NCI-H1694 (cell line): ENCODE results near the gene FAM193B.

ENCODE experiments used
- DNase-seq: peaks from one replicate; lab custom pipeline; 2025; lab: John Stamatoyannopoulos, UW

The FAM193B gene

DNA sequence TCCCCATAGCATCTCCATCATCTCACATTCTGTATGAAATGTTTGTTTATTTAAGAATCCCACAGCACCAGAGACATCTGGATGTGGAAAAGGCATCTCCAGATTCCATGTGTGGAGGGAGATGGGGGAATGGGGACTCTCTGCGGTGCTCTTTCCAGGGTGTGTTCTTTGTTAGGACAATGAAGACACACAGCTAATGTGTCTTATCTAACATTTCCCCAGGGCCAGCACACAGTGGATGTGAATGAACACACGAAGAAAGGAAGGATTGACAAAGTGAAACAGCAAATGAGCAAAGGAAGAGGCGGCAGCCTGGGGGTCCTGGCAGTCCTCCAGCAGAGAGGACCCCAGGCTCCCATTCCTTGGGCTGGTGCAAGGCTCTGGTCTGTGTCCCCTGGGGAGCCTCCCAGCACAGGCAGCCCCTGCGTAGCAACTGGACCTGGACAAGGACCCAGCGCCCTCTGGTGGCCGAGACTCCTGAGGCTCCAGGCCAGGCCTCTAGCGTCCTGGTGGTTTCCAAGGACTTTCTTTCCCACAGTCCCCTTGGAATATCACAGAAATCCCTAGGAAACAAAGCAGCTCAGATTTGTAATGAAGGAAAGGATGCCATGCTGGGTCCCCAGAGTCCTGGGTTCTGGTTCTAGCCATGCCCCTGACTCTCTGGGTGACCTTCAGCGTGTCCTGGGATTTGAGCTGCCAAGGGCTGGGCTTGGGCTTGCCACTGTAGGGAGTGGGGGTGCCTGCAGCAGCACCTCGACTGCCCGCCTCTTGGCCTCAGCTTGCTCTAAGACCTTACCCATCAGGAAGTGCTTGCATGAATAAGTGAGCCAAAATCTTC is 53.5 kb downstream of the FAM193B start:
- DNase-seq = peak; percentile 80

DNA sequence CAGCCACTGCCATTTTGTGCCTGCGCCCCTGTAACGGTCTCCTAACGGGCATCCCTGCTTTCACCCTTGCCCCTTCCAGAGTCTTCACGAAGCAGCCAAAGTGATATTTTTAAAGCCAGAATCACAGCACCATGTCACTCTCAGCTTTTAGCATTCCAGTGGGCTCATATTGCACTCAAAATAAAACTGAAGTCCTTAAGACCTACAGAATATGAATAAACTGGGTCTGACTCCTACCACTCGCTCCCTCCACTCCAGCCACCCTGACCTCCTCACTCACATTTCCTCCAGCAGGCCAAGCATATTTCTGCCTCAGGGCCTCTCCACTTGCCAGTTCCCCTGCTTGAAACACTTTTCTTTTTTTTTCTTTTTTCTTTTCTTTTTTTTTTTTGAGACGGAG is 54.5 kb downstream of the FAM193B start:
- DNase-seq = no peak

DNA sequence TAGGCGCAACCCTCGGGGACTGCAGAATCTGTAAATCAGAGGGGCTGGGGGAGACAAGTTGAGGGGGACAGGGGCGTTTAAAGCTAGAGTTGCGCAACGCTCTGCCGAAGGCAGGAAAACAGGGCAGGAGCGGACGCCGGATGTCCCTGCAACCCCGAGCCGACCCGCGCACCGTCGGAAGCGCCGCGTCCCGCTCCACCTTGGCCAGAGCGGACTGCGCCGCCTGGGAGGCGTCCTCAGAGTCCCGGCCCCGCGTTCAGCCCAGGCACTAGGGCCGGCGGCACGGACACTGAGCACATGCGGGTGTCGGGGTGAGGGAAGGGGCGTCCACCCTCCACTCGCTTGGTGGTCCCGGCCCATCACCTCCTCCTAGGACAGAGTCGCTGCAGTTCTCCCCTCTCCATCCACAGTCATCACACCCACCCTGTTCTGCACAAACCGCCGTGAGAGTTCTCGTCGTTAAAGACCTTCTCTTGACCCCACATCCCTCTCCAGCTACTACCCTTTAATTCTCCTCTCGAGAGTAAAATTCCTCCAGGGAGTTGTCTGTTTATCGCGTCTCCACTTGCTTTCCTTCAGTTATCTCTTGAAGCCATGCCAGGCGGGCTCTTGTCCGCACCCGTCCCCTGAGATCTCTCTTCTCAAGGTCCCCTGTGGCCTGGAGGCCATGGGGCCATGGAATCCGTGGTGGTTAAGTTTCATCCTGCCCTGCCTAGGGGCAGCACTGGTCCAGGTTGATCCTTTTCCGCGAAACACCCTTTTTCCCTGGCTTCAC is 56.2 kb downstream of the FAM193B start:
- no peak for DNase-seq

DNA sequence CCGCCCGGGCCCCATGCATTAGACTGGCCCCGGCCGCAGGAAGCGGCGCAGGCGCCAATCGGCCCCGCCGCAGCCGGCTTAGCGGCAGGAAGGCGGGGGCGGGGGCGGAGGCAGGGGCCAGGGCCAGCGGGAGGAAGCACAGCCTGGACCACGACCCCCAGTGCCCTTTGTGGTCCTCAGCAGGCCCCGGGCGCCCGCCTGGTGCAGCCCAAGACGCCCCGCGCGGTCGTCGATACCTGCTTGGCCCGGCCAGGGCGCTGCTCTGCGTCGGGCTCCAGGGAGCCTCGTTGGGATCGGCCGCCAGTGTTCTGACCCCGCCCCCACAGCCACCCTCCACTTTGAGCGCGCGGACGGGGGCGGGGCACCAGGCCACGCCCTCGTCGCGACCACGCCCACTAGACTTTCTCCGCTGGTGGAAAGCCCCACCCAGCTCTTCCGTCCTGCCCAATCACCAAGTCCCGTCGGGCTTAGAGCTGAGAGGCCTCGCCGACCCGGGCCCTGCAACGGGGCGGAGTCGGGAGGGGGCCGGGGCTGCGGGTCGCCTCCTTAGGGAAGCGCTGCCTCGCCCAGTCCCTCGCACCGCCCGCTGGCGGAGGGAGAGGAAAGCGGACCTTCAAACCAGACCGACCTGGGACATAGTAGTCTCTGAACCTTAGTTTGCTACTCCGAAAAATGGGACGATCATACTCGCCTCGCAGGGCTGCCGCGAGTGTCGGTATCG is 56.9 kb downstream of the FAM193B start, which contains the start of gene PDLIM7:
Gene PDLIM7, minus strand, starts transcription at position 313 of the 721 bp plus-strand sequence. CDS start 1,092 bp downstream, outside the sequence.
- peak; percentile 82 for DNase-seq

DNA sequence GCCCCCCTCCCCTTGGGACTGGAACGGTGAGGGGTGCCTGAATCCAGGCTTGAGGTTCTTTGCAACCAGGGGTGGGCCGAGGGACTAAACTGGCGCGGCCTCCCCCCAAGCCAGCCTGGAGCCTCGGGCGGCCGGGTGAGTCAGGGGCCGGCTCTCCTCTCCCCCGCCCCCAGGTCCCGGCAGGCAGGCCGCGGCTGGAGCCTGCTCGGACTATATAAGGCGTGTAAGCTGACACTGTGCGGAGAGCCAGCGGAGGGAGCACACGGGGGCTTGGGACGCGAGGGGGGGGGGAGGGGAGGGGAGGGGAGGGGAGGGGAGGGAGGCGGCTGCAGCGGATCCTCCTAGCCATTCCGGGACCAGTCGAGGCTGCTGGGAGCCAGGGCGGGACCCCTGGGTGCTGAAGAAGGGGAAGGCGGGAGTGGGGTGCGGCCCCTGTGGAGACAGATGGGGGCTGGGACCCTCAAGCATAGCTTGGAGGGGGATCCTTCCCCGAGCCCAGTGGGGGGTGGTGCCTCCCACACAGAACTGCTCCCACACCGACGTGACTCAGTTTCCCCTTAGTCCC is 57.6 kb downstream of the FAM193B start:
- DNase-seq = no peak

DNA sequence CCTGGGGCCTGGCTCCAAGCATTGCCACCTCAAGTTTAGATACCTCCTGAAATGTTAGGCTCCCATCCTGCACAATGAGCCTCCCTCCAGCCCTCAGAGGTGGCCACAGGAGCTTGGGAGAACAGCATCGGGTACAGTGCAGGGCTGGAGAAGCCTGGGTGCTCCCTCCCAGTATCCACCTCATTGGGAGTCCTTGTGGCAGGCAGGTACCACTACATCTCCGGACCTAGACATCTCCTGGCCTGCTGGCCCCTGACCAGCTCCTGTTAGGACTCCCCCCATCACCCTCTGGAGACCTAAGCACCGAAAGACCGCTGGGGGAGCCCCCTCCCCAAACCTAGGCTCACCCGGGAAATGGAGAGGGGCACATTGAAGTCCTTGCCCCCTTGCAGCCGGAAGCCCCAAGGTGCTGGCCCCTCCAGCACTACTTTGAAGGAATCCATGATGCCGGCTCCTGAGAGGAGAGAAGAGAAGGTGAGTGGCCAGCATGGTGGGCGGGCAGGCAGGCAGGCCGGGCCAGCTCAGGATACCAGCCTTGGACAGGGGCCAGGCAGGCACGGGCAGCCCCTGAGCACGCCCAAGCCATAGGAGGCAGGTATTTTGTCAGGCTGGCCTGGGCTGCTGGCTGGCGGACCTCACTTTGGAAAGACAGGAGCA is 58.2 kb downstream of the FAM193B start:
- no peak for DNase-seq

DNA sequence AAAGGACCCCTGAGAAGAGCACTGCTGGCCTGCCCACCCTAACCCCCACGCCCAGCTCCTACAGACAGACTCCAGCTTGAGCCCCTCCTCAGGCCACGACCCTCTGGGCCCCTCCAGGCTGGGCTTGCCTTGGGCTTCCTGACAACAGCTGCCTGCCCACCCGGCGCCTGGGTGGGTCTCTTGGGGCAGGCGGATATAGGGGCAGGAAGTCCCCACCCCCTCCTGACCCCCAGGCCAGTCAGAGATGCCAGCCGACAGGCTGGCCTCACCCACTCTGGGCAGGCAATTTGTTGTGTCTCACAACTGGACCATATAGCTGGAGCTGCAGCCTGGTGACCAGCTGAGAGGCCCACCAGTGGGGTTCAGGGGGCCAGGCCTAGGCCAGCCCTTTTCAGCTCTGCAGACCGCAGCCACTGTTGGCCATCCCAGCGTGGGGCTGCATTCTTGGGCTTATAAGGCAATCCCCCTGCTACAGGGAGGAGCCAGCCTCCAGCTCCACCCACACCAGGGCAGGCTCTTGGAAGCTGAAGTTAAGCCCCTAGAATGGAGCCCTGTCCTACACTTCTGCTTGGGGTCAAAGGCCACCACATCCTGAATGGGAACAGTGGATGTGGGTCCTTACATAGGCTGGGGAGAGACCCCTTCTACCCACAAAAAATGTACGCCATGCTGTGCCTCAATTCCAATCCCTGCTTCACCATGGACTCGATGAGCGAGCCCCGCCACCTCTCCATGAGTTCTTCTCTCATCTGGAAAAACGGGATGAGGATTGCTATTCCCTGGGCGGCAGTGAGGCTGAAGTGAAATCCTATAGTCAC is 58.9 kb downstream of the FAM193B start:
- DNase-seq = no peak

DNA sequence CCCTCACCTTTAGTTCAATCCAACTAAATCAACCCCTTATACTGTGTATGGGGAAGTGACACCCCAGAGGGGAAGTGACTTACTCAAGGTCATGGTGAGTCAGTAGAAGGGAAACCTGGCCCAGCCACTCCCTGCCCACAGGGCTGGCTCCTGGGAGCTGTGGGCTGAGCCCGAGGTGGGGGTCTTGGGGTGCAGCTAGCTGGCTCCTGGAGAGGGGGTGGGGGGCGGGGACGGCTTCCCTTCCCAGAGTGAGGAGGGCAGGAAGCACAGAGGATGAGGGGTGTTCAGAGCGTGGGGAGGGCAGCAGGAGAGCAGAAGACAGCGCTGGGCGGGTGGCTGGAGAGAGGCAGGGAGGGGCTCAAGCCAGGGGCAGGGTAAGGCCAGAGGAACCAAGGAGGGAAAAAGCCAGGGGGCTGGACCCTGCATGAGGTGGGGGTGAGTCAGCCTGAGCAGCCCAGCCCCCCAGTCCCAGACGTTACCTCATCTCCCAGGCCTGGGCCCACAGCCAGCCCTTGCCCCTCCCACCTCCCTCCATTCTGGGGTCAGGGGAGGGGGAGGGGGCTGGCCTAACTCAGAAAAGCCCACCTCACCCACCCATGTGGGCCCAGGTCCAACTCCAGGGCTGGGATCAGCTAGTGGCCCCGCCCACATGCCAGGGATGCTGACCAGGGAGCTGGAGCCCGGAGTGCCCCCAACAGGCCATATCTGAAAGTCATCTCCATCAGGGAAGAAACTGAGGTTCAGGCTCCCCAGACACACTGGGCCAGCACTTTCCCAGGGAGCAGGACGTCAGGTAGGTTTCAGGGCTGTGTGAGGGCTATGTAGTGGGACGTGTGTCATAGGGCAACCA is 59.8 kb downstream of the FAM193B start:
- DNase-seq = no peak

DNA sequence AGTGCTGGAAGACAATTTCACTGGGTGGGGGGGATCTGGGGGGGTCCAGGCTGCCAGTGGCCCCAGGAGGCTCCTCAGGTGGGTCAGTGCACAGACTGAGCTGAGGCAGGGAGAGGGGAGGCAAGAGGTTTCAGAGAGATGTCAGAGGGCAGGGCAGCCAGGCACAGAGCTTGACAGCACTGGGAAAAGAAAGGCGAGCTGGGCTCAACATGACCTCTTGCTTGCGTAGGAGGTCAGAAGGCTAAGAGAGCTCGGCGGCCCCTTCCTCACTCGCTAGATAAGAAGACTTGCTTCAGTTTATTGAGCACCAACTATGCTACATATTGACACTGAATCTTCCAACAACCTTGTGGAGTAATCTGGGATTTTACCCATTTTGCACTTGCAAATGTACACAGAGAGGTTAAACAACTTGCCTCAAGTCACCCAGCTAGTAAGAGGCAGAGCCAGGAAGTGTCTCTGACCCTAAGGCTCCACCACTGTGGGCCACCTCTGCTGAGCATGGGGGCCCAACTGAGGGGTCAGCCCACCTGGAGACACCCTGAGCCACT is 60.5 kb downstream of the FAM193B start:
- no peak for DNase-seq

DNA sequence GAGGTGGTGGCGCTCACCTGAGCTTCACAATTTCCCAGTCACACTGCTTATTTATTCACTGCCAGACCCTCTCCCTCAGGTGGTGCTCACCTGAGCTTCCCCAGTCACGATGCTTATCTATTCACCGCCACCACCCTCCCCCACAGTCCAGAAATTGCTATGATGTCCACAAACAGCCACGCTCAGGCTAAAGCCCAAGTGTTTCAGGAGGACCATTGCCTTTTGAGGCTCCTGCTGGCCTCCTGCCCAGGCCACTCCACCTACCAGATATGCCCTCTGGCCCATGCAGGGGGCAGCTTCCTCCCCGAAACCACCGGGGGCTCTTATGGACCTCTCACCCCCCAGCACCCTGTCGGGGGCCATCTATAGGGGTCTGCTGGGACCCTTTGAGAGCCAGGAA is 61.5 kb downstream of the FAM193B start:
- DNase-seq = no peak

DNA sequence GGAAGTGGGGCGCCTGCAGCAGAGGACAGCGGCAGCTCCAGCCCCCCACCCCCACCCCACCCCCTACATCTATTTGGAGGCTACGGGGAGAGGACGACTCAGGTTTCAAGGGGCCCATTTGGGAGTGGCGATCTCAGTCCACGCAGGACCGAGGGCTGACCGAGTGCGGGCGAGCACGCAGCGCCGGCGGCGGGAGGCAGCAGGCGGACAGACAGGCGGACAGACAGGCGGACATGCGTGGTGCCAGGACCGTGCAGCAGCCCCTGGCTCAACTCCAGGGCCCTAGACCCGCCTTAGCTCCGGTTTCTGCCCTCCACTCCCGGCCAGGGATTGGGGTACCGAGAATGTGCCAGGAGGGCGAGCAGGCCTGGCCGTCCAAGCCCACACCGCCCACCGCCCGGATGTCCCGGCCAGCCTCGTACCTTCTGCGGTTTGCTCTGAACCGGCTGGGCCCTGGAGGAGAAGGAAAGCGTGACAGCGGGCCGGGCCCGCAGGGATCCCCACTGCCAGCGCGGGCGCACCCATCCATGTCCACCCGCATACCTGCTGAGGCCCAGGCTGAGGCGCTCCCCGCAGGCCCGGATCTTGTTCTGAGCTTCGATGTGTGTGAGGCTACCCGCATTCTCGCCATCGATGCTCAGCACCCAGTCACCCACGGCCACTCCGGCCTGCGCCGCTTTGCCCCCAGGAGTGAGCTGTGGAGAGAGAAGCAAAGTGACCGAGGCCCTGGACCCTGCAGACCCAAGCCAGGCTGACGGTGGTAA is 62.2 kb downstream of the FAM193B start:
- DNase-seq = no peak

DNA sequence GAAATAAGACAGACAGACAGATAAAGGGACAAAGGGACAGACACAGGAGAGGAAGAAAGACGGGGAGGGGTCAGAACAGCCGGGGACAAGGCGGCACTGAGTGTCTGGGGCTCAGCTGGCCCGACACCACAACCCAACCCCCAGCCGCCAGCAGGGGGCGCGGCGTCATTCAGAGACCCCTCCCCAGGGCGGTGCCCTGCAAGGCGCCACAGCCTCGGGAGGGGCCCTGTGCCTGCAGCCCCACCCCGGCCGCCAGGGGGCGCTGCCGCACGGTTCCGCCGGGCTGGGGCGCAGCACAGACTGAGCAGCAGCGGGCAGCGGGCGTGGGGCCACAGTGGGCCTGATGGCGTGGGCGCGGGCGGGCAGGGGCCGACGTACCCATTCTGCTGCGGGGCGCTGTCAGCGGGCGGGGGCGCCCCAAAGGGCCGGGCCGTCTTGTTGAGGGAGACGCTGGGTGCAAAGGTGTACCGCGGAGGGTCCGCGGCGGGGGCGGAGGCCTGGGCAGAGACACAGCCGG is 62.9 kb downstream of the FAM193B start:
- DNase-seq = peak; percentile 68

DNA sequence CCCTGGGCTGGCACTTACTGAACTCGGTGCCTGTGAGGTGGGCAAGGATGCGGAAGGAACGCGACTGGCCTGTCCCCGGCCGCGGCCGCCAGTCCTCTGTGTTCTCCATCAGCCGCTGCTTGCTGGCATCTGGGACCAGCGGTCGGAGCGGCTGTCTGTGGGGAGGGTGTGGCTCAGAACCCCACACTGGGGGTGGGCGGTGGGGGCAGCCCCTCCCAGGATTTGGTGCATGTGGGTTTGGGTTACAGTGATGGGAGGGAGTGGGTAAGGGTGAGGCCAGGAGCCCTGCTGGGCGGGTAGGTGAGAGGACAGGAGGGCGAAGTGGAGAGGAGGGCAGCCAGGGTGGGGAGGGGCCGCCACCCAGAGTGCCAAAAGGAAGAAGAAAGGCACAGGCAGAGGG is 63.4 kb downstream of the FAM193B start:
- DNase-seq = no peak

DNA sequence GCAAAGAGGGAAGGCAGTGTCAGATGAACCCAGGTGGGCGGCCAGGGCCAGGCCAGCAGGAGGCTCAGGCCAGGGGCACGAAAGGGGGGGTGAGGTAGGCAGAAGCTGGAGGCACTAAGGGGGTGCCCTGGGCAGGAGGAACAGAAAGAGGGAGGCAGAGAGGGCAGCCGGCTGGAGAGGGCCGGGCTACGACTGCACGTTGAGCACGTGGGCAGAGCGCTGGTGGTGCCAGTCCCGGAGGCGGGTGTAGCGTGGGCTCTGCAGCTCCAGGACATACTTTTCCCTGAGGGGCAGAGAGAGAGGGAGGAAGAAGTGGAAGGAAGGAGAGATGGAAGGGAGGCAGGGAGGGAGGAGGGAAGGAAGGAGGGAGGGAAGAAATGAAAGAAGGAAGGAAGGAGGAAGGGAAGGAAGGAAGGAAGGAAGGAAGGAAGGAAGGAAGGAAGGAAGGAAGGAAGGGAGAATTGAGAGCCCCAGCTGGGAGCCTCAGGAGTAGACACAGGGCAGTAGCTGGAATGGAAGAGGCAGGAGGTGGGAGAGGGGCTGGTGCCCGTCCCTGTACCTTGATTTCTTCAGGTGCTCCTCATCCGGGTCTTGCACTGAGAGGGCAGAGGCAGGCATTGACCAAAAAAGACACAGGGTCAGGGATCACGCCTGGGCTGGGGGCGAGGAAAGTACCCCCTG is 63.9 kb downstream of the FAM193B start:
- no peak for DNase-seq

DNA sequence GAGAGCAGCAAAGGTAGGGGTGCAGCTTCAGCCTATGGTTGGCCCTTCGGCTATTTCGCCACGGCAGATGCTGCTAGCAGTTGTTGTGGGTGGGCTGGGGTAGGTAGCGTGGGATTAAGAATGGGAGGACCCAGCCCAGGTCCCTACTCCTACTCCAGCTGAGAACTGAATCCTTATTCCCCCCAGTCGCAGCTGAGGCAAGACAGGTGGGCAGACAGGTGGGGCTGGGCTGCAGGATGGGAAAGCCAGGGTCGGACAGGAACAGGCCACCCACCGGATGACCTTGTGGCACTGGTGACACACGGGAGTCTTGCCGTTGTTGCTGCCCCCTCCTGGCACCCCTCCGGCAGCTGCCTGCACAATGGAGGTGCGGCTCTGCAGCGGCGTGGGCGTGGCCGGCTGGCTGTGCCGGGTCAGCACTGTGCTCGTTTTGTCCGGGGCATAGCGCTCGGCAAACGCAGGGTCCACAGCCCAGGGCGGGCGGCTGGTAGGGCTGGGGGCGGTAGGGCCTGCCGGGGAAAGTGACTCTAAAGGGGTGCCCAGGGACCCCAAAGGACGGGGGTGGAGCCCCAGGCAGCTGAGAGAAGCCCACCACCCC is 65.1 kb downstream of the FAM193B start:
- no peak for DNase-seq

DNA sequence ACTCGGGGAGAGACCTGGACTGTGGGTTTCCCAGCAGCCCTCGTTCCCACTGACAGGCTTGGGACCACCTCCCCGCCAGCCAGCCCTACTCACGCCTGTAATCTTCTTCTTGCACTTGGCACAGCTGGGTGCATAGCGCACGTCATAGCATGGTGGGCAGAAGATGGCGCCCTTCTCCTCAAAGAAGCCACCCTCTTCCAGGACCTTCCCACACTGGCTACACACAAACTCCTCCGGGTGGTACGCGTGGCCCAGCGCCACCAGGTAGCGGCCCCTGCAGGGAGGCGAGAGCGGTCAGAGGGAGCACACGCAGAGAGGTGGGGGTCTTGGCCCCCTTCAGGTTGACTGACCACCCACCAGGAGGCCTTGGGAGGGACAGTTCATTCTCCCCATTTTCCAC is 66.4 kb downstream of the FAM193B start:
- DNase-seq = no peak

DNA sequence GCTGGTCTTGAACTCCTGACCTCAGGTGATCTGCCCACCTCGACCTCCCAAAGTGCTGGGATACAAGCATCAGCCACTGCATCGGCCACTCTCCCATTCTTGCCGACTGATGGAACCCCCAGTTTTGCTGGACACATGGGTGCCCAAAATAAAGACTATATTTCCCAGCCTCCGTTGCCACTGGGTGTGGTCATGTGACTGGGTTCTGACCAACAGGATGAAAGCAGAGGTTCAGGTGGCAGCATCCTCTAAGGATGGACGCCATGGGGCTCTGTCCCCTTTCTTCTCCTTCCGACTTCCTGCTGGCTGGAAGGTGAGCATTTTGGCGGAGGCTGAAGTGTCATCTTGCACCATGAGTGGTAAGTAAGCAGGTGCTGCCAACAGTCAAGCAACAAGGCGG is 67.2 kb downstream of the FAM193B start:
- no peak for DNase-seq

DNA sequence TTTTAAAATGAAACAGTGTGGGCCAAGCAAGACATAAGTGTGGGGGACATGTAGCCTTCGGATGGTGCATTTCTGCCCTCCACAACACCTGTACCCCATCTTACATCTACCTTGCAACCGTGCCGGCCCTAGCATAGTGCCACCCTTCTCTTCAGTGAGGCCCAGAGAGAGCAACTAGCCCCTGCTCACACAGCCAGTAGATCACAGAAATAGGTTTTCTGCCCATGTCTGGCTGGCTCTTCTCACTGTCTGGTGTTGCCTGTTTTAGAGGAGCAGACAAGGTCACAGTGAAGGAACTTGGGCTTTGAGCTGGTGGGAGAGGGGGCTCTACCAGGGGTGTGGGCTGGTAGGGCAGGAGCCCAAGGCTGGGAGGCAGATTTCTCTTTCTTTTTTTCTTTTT is 68.1 kb downstream of the FAM193B start:
- DNase-seq = no peak
